Activated CD8-positive, alpha-beta memory T cell treated with anti-CD3 and anti-CD28 coated beads, Interleukin-2, amount 50 U/mL, for 1 hour (primary cell): ENCODE results near the gene RIC1.
"Not testable (repeated sequence)": the region's sequence is repeated elsewhere in the genome, so short reads cannot be mapped to it uniquely, and the experiment has no call there.

ENCODE experiments used
- DNase-seq: peaks from one replicate; pipeline ENCODE4 v3.0.0-alpha.2; 2020; ENCODE audit errors: extremely low read depth

The RIC1 gene

GRCh38 chr9:5667391-5667790, 38.5 kb downstream of the RIC1 start:
- DNase-seq: no peak

- DNase-seq: no peak
These were observed 41.2 kb downstream of the RIC1 start for GRCh38 chr9:5670079-5670478.

GRCh38 chr9:5671711-5672353, 42.9 kb downstream of the RIC1 start:
- DNase-seq: no peak

- not testable (repeated sequence) for DNase-seq
These were observed 46.1 kb downstream of the RIC1 start for GRCh38 chr9:5675046-5675445.

GRCh38 chr9:5683591-5683990, 54.7 kb downstream of the RIC1 start:
- DNase-seq: not testable (repeated sequence)

DNA sequence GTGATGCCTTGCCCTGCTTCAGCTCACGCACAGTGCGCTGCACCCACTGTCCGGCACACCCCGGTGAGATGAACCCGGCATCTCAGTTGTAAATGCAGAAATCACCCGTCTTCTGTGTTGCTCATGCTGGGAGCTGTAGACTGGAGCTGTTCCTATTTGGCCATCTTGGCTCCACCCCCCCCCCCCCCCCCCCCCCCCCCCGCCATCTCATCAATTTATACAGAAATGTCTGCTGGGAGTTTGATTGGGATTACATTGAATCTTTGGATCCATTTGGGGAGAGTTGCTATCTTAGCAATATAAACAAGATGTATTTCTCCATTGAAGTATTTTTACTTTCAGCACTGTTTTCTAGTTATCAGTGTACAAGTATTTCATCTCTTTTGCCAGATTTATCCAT, 55.2 kb downstream of the RIC1 start:
- no peak for DNase-seq

GRCh38 chr9:5688109-5688508, 59.2 kb downstream of the RIC1 start:
- no peak for DNase-seq

DNA sequence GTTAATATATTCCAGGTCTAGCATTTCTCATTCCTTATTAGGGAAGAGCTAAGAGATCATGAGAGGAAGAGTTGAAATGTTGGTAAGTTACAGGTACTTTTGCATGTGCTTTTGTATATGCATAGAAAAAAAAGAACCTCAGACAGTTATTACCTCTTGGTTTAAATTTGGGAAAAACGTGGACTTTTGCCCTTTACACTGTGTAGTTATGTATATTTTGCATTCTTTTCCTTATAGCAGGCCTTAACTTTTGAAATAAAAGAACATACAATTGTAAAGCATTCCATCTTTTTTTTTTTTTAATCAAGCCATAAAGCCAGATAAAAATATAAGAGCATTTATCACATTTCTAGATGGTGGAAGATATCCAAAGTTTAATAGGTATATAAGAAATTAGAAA, 61.4 kb downstream of the RIC1 start:
- DNase-seq: no peak

DNA sequence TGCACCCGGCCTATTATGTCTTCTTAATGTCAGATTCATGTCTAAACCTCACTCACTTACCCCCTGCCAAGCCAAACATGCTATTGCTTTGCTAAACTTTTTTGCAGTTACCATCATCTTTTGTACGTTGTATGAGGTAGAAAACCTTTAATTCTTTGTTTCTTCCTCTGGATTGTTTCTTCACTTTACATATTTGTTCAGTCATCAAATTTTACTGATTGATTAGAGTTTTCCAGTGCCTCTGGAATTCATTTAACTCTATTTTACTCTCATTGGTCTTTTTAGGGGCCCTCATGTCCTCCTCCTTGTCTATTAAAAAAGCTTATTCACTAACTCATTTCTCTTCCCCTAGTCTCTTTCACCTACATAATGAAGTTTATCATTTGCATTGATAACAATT, 67.0 kb downstream of the RIC1 start:
- DNase-seq: no peak

DNA sequence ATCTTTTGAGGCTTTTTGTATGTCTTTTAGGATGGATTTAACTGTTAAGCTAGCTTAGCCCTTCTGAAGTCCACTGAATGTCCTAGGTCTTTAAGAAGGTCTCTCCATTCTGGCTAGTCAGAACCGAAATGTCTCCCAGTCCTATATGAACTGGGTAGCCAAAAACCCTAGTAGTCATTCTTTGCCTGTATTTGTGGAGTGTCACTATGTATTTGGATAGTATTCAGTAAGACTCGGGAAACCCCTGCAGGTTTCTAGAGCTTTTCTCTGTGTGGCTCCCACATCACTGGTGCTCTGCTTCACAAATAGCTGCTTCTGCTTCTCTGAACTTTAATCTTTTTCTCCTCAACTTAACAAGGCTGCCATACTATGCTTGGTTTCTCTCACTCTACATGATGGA, 68.0 kb downstream of the RIC1 start:
- no peak for DNase-seq

GRCh38 chr9:5698004-5698403, 69.1 kb downstream of the RIC1 start:
- DNase-seq: no peak

- no peak for DNase-seq
These were observed 70.1 kb downstream of the RIC1 start for GRCh38 chr9:5698810-5699556.

- DNase-seq: no peak
These were observed 79.5 kb downstream of the RIC1 start for GRCh38 chr9:5708414-5708813.

GRCh38 chr9:5712651-5713390, 83.9 kb downstream of the RIC1 start:
- DNase-seq: no peak

DNA sequence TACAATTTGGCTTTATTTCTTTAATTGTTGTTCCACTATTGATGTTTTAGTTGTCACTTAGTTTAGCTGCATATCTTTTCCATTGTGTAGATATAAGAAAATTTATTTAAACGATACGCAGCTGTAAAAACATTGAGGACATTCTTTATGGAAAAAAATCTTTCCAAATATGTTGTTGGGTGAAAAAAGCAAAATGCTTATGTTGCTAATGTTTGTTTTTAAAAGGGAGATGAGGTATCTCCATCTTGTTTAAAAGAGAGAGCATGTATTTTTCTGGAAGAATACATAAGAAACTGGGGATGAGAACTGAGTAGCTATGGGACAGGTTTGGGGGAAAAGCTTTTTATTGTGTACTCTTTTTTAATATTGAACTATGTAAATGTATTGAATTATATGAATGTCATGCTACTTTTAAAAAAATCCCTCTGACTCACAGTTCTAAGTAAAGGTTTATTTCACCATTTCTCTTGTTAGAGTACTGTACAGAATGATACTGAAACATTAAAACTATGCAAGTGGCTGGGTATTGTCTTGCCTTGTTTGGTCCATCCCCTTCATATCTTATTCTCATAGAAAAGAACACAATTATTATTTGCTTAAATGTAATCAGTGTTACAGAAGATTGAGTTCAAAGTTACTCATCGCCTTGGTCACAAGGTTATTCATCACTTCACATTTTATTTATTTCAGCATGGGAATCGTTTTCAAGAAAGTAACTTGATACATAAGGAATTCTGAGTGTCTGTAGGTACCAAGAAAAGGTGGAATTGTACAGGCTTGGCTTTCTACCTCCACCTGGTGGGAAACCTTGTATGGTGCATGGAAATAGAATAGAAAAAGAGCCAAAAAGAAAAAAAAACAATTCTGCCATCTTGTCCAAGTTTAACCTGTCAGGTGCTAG, 85.8 kb downstream of the RIC1 start:
- DNase-seq: no peak

GRCh38 chr9:5715548-5716127, 86.7 kb downstream of the RIC1 start:
- DNase-seq: no peak

DNA sequence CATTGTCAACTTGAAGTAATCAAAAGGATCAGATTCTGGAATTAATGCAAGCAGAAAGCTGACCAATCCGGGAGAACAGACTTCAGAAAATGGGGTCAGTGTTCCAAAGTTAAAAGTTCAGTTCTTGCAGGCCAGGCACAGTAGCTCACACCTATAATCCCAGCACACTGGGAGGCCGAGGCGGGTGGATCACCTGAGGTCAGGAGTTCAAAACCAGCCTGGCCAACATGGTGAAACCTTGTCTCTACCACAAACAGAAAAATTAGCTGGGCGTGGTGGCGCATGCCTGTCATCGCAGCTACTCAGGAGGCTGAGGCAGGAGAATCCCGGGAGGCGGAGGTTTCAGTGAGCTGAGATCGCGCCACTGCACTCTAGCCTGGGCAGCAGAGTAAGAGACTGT, 88.5 kb downstream of the RIC1 start:
- DNase-seq: not testable (repeated sequence)

DNA sequence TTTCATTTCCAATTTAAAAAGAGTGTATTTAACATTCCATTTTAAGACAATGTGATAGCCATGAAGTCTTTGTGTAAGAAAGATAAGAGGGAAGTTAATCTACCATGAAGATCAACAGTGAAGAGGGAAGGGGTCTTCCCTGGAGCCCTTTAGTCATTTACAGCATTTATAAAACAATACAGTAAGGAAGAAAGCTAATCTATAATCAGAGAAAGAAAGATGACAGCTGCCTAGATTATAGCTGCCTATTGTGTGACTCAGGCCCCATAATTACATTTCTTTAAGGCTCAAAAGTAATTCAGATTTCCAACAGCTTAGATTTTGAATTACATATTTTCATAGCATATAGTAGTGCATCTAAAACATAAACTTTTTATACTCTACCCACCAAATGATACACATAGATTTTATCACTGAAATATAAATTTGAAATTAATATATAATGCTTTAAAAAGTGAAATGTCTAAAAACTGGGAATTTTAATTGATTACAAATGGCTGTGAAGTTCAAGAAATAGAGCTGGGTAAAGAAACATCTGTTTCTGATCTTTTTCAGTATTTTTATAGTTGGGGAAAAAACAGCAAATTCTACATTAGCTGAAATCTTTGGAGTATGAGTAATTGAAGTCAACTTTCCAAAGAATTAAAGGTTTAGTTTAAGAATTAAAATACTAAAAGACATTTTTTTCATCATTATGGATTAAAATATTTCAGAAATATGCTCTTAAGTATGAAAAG, 89.6 kb downstream of the RIC1 start:
- DNase-seq: no peak

DNA sequence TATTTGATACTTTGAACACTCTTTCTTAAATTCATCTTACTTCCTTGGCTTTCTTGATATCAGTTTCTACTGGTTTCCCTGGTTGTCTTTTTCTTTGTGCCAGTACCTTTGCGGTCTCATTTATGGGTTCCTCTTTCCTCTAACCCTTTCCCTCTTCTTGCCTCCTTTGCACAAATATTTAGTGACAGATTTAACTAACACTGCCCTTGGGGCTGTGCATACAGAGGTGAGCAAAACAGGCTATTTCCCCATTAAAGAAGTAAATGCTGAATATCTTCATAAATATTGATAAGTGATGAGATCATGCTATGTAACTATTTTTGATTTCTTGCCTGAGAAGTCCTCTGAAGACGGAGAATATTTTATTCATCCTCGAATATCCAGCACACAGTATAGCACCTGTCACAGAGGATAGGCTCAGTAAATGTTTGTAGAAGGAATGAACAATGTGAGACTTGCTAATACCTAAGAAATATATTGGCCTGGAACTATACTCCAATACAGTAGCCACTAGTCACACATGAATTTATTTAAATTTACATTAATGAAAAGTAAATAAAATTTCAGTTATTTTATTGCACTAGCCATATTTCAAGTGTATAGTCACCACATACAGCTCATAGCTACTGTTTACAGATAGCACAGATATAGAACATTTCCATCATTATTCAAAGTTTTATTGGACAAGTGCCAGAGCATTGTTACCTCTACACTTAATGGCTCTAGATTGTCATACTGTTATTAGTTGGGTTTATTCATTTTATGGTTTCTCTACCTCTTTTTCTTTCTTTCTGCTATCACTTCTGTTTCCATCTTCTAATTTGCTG, 90.4 kb downstream of the RIC1 start:
- no peak for DNase-seq

DNA sequence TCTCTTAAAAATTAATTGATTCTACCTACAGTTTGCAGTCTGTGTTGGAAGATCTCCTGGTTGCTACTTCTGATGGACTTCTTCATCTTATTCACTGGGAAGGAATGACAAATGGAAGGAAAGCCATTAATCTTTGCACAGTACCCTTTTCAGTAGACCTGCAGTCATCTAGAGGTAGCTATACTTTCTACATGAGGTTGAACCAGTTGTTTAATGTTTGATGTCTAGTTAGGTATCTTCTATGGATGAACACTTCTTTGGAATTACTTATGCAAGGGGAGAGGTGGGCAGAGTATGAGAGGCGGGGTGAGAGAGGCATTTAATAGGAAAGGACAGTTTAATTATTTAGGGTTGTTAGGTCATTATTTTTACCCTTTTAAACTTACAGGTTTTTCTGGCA, 91.2 kb downstream of the RIC1 start:
- no peak for DNase-seq
